ENCODE data around the gene DEPP1. TPM values are rescaled to one million over a fixed set of nuclear protein-coding genes. Genes with fewer than 3 reads are reported as not detected.
"Not testable (repeated sequence)": the region's sequence is repeated elsewhere in the genome, so short reads cannot be mapped to it uniquely, and the experiment has no call there.

DEPP1 gene
- 4.9 and 6.8 TPM in 2 replicates for total RNA-seq (2014; rRNA removed; shearing (Covaris generic))

- Histone ChIP-seq H3K4me3 (peak within 1 kb of the TSS; percentile 26), H3K36me3 (peaks cover 41% of the 10 kb centered on the region), H3K4me1 (replicated peaks) (peaks cover 96% of the 10 kb centered on the region), H3K9me3 (replicated peaks) (no peaks in the 10 kb centered on the region), H3K27ac (peak within 1 kb of the TSS; percentile 33), H3K27me3 (replicated peaks) (no peaks in the 10 kb centered on the region)
- DNase-seq (ENCODE audit: low read depth in 1 of 2, low spot score in 2 of 2): peak; percentile 78 to 91
These were observed at the start of gene DEPP1 for GRCh38 chr10:44978570-44979280. Gene DEPP1 (minus strand): TSS chr10:44978809. CDS start chr10:44978030, 779 bp downstream.

GRCh38 chr10:45023426-45023825, 44.8 kb upstream of the DEPP1 start:
- no peak overlapping the region for H3K4me3 ChIP-seq
- no peaks in the 10 kb centered on the region for H3K9me3 ChIP-seq (replicated peaks)
- H3K36me3 ChIP-seq: no peaks in the 10 kb centered on the region
- no peaks in the 10 kb centered on the region for H3K27me3 ChIP-seq (replicated peaks)
- no peak for DNase-seq (ENCODE audit: low read depth in 1 of 2, low spot score in 2 of 2)
- no peak overlapping the region for H3K27ac ChIP-seq
- no peaks in the 10 kb centered on the region for H3K4me1 ChIP-seq (replicated peaks)

- no peak for DNase-seq (ENCODE audit: low read depth in 1 of 2, low spot score in 2 of 2)
- H3K27ac ChIP-seq: no peak overlapping the region
- no peaks in the 10 kb centered on the region for H3K4me1 ChIP-seq (replicated peaks)
- no peaks in the 10 kb centered on the region for H3K27me3 ChIP-seq (replicated peaks)
- no peaks in the 10 kb centered on the region for H3K36me3 ChIP-seq
- H3K4me3 ChIP-seq: no peak overlapping the region
- no peaks in the 10 kb centered on the region for H3K9me3 ChIP-seq (replicated peaks)
These were observed 37.0 kb upstream of the DEPP1 start for GRCh38 chr10:45015590-45015989.

GRCh38 chr10:45014557-45014956, 35.9 kb upstream of the DEPP1 start:
- H3K27me3 ChIP-seq (replicated peaks); H3K9me3 ChIP-seq (replicated peaks); H3K4me1 ChIP-seq (replicated peaks); H3K4me3 ChIP-seq; DNase-seq (ENCODE audit: low read depth in 1 of 2, low spot score in 2 of 2); H3K36me3 ChIP-seq; H3K27ac ChIP-seq: not testable (repeated sequence)

- DNase-seq (ENCODE audit: low read depth in 1 of 2, low spot score in 2 of 2): peak; percentile 54 to 81
- H3K4me1 ChIP-seq (replicated peaks): peaks cover 4% of the 10 kb centered on the region; the same call in 1 of the 2 replicates
- no peak overlapping the region for H3K4me3 ChIP-seq
- no peaks in the 10 kb centered on the region for H3K9me3 ChIP-seq (replicated peaks)
- no peaks in the 10 kb centered on the region for H3K27me3 ChIP-seq (replicated peaks)
- H3K36me3 ChIP-seq: peaks cover 29% of the 10 kb centered on the region
- H3K27ac ChIP-seq: no peak overlapping the region
These were observed 30.0 kb upstream of the DEPP1 start for GRCh38 chr10:45008524-45009161.

- H3K4me1 ChIP-seq (replicated peaks): peaks cover 12% of the 10 kb centered on the region; the same call in 1 of the 2 replicates
- H3K4me3 ChIP-seq: no peak overlapping the region
- no peaks in the 10 kb centered on the region for H3K27me3 ChIP-seq (replicated peaks)
- H3K9me3 ChIP-seq (replicated peaks): no peaks in the 10 kb centered on the region
- DNase-seq (ENCODE audit: low read depth in 1 of 2, low spot score in 2 of 2): no peak
- H3K27ac ChIP-seq: no peak overlapping the region
- H3K36me3 ChIP-seq: peaks cover 37% of the 10 kb centered on the region
These were observed 27.8 kb upstream of the DEPP1 start for GRCh38 chr10:45006276-45007030.

GRCh38 chr10:45005284-45005683, 26.7 kb upstream of the DEPP1 start:
- H3K36me3 ChIP-seq: peaks cover 40% of the 10 kb centered on the region
- no peak overlapping the region for H3K4me3 ChIP-seq
- H3K27me3 ChIP-seq (replicated peaks): no peaks in the 10 kb centered on the region
- DNase-seq (ENCODE audit: low read depth in 1 of 2, low spot score in 2 of 2): no peak
- H3K9me3 ChIP-seq (replicated peaks): no peaks in the 10 kb centered on the region
- H3K27ac ChIP-seq: no peak overlapping the region
- peaks cover 16% of the 10 kb centered on the region for H3K4me1 ChIP-seq (replicated peaks)

- H3K4me3 ChIP-seq: no peak overlapping the region
- no peaks in the 10 kb centered on the region for H3K27me3 ChIP-seq (replicated peaks)
- H3K36me3 ChIP-seq: peaks cover 40% of the 10 kb centered on the region
- no peak overlapping the region for H3K27ac ChIP-seq
- no peak for DNase-seq (ENCODE audit: low read depth in 1 of 2, low spot score in 2 of 2)
- peaks cover 22% of the 10 kb centered on the region for H3K4me1 ChIP-seq (replicated peaks)
- no peaks in the 10 kb centered on the region for H3K9me3 ChIP-seq (replicated peaks)
These were observed 26.1 kb upstream of the DEPP1 start for GRCh38 chr10:45004661-45005060.

- Histone ChIP-seq H3K27me3 (replicated peaks) (no peaks in the 10 kb centered on the region), H3K9me3 (replicated peaks) (no peaks in the 10 kb centered on the region), H3K36me3 (peaks cover 40% of the 10 kb centered on the region), H3K4me1 (replicated peaks) (peaks cover 33% of the 10 kb centered on the region), H3K4me3 (no peak overlapping the region), H3K27ac (no peak overlapping the region)
- DNase-seq (ENCODE audit: low read depth in 1 of 2, low spot score in 2 of 2): no peak
These were observed 24.9 kb upstream of the DEPP1 start for GRCh38 chr10:45003432-45004000.

- H3K27me3 ChIP-seq (replicated peaks): no peaks in the 10 kb centered on the region
- H3K4me1 ChIP-seq (replicated peaks): peaks cover 49% of the 10 kb centered on the region
- peaks cover 37% of the 10 kb centered on the region for H3K36me3 ChIP-seq
- peak overlapping the region; percentile 71 for H3K4me3 ChIP-seq
- H3K27ac ChIP-seq: peak overlapping the region; percentile 91
- H3K9me3 ChIP-seq (replicated peaks): no peaks in the 10 kb centered on the region
- peak; percentile 74 to 82 for DNase-seq (ENCODE audit: low read depth in 1 of 2, low spot score in 2 of 2)
These were observed 23.0 kb upstream of the DEPP1 start for GRCh38 chr10:45001381-45002148.

- DNase-seq (ENCODE audit: low read depth in 1 of 2, low spot score in 2 of 2): peak; percentile 90 to 95
- H3K4me3 ChIP-seq: peak within 1 kb of the TSS; percentile 71
- H3K27me3 ChIP-seq (replicated peaks): no peaks in the 10 kb centered on the region
These were observed 22.3 kb upstream of the DEPP1 start, which contains the start of gene ZNF22 for GRCh38 chr10:45000752-45001380. Gene ZNF22 (plus strand): TSS chr10:45000923. CDS start chr10:45003369, 2,446 bp downstream.

GRCh38 chr10:45000138-45000751, 21.6 kb upstream of the DEPP1 start:
- peak in 1 of 2 experiments; percentile 75 for DNase-seq (ENCODE audit: low read depth in 1 of 2, low spot score in 2 of 2)

More at GRCh38 chr10:45000752-45001380, 22.3 kb upstream of the DEPP1 start, which contains the start of gene ZNF22:
- peaks cover 33% of the 10 kb centered on the region for H3K36me3 ChIP-seq
- peak within 1 kb of the TSS; percentile 91 for H3K27ac ChIP-seq
- peaks cover 56% of the 10 kb centered on the region for H3K4me1 ChIP-seq (replicated peaks)
- no peaks in the 10 kb centered on the region for H3K9me3 ChIP-seq (replicated peaks)

More at GRCh38 chr10:45000138-45000751, 21.6 kb upstream of the DEPP1 start:
- no peaks in the 10 kb centered on the region for H3K27me3 ChIP-seq (replicated peaks)
- no peaks in the 10 kb centered on the region for H3K9me3 ChIP-seq (replicated peaks)
- H3K36me3 ChIP-seq: peaks cover 27% of the 10 kb centered on the region
- peak overlapping the region; percentile 91 for H3K27ac ChIP-seq
- H3K4me1 ChIP-seq (replicated peaks): peaks cover 62% of the 10 kb centered on the region
- peak overlapping the region; percentile 71 for H3K4me3 ChIP-seq
